Suprapubic skin (tissue), 4 donors: ENCODE data around the gene LRP8. TPM values are rescaled to one million over a fixed set of nuclear protein-coding genes. Genes with fewer than 3 reads are reported as not detected.

ENCODE experiments used
- DNase-seq, 2 donors: peaks; one replicate each; pipeline ENCODE4 v3.0.0-alpha.2; 2019; ENCODE audit warnings: low spot score in 2 of 2
- H3K27ac ChIP-seq: fragments of 200-600 bp; sonication (generic); one replicate; pipeline ENCODE4 v1.5.1; 2019
- H3K27me3 ChIP-seq: fragments of 200-600 bp; sonication (generic); one replicate; pipeline ENCODE4 v1.5.1; 2019
- H3K36me3 ChIP-seq: fragments of 200-600 bp; sonication (generic); one replicate; pipeline ENCODE4 v1.5.1; 2019
- H3K4me1 ChIP-seq: fragments of 200-600 bp; sonication (generic); one replicate; pipeline ENCODE4 v1.5.1; 2019
- H3K4me3 ChIP-seq: fragments of 200-600 bp; sonication (generic); one replicate; pipeline ENCODE4 v1.5.1; 2019; ENCODE audit warnings: mild to moderate bottlenecking
- H3K9me3 ChIP-seq: fragments of 200-600 bp; sonication (generic); one replicate; pipeline ENCODE4 v1.5.1; 2019
- CTCF ChIP-seq, 2 donors: fragments of 200-600 bp in 1 of 2; fragments of 450-650 bp in 1 of 2; sonication (generic) in 1 of 2; IDR thresholded peaks; one replicate each; pipeline ENCODE4 v1.5.1; 2016 to 2019; ENCODE audit warnings: antibody characterized with exemption in 2 of 2, mild to moderate bottlenecking in 1 of 2, moderate library complexity in 1 of 2
- EP300 ChIP-seq: sonication (generic); formaldehyde crosslinking; IDR thresholded peaks from one replicate; pipeline ENCODE4 v1.6.1; 2017; ENCODE audit warnings: antibody characterized with exemption
- POLR2A ChIP-seq, 2 donors: fragments of 450-650 bp; IDR thresholded peaks; one replicate each; pipeline ENCODE4 v1.6.1; 2017; ENCODE audit warnings: antibody characterized with exemption in 2 of 2, mild to moderate bottlenecking in 2 of 2, moderate library complexity in 2 of 2
- POLR2AphosphoS5 ChIP-seq, 3 donors: sonication (generic); formaldehyde crosslinking; IDR thresholded peaks; one replicate each; pipeline ENCODE4 v1.6.1; 2017; ENCODE audit warnings: antibody characterized with exemption in 3 of 3
- WGBS: methylation state at CpG from one replicate; pipeline ENCODE4 v1.1.5; 2018; 5-methylcytosine and 5-hydroxymethylcytosine counted together
- total RNA-seq, 4 donors: library from RNA; depleted of rRNA; stranded (reverse); fragments of >200 nt; gene quantifications; one replicate each; pipeline ENCODE4 v1.1.0, GENCODE V29; 2016

The LRP8 gene
- total RNA-seq, 4 donors from 2014 or later, result 2.8 to 11.8 (median 4.1) TPM

GRCh38 chr1:53316424-53316765 is 11.5 kb downstream of the LRP8 start:
- peaks cover 4% of the 10 kb centered on the region for H3K4me1 ChIP-seq
- H3K4me3 ChIP-seq, result no peak overlapping the region
- H3K27ac ChIP-seq, result no peak overlapping the region
- H3K36me3 ChIP-seq, result no peaks in the 10 kb centered on the region
- H3K9me3 ChIP-seq, result no peaks in the 10 kb centered on the region
- TF ChIP-seq POLR2AphosphoS5 (IDR thresholded peaks at IDR 0.05) (no peak), EP300 (no peak), POLR2A (IDR thresholded peaks at IDR 0.05) (no peak), CTCF (IDR thresholded peaks at IDR 0.05) (no peak)
- H3K27me3 ChIP-seq, result no peaks in the 10 kb centered on the region
- no peak for DNase-seq
- WGBS, result 89% methylated on average over 1 of the region's 1 CpG

- H3K9me3 ChIP-seq, result no peaks in the 10 kb centered on the region
- no peaks in the 10 kb centered on the region for H3K36me3 ChIP-seq
- WGBS, result 74% methylated on average over 10 of the region's 10 CpGs
- H3K4me3 ChIP-seq, result no peak overlapping the region
- peaks cover 4% of the 10 kb centered on the region for H3K4me1 ChIP-seq
- H3K27ac ChIP-seq, result no peak overlapping the region
- no peak for DNase-seq
- no peaks in the 10 kb centered on the region for H3K27me3 ChIP-seq
- TF ChIP-seq POLR2A (IDR thresholded peaks at IDR 0.05) (no peak), CTCF (IDR thresholded peaks at IDR 0.05) (no peak)
These were observed 12.1 kb downstream of the LRP8 start for GRCh38 chr1:53315456-53316423.

- WGBS, result 78% methylated on average over 3 of the region's 3 CpGs
- H3K36me3 ChIP-seq, result no peaks in the 10 kb centered on the region
- H3K4me3 ChIP-seq, result no peak overlapping the region
- TF ChIP-seq EP300 (no peak), POLR2AphosphoS5 (IDR thresholded peaks at IDR 0.05) (no peak), CTCF (IDR thresholded peaks at IDR 0.05) (no peak), POLR2A (IDR thresholded peaks at IDR 0.05) (no peak)
- H3K27ac ChIP-seq, result no peak overlapping the region
- DNase-seq, result no peak
- H3K27me3 ChIP-seq, result no peaks in the 10 kb centered on the region
- peaks cover 4% of the 10 kb centered on the region for H3K4me1 ChIP-seq
- no peaks in the 10 kb centered on the region for H3K9me3 ChIP-seq
These were observed 12.8 kb downstream of the LRP8 start for GRCh38 chr1:53315046-53315445.

- 86% methylated on average over 6 of the region's 7 CpGs for WGBS
- Histone ChIP-seq H3K27me3 (no peaks in the 10 kb centered on the region), H3K4me1 (peaks cover 4% of the 10 kb centered on the region), H3K27ac (no peak overlapping the region), H3K4me3 (no peak overlapping the region), H3K36me3 (no peaks in the 10 kb centered on the region), H3K9me3 (no peaks in the 10 kb centered on the region)
- TF ChIP-seq EP300 (no peak), CTCF (IDR thresholded peaks at IDR 0.05) (no peak), POLR2A (IDR thresholded peaks at IDR 0.05) (no peak), POLR2AphosphoS5 (IDR thresholded peaks at IDR 0.05) (no peak)
- no peak for DNase-seq
These were observed 13.3 kb downstream of the LRP8 start for GRCh38 chr1:53314606-53315005.

GRCh38 chr1:53314096-53314495 is 13.8 kb downstream of the LRP8 start:
- WGBS, result 95% methylated on average over 6 of the region's 7 CpGs
- no peak for TF ChIP-seq POLR2AphosphoS5 (IDR thresholded peaks at IDR 0.05)
- no peak for TF ChIP-seq CTCF (IDR thresholded peaks at IDR 0.05)
- no peak for TF ChIP-seq POLR2A (IDR thresholded peaks at IDR 0.05)
- TF ChIP-seq EP300, result no peak
- H3K27ac ChIP-seq, result no peak overlapping the region
- H3K4me1 ChIP-seq, result peaks cover 4% of the 10 kb centered on the region
- no peaks in the 10 kb centered on the region for H3K27me3 ChIP-seq
- DNase-seq, result no peak
- no peaks in the 10 kb centered on the region for H3K9me3 ChIP-seq
- no peaks in the 10 kb centered on the region for H3K36me3 ChIP-seq
- no peak overlapping the region for H3K4me3 ChIP-seq
